Measurements from ENCODE around the gene ACKR3. TPM values are rescaled to one million over a fixed set of nuclear protein-coding genes. Genes with fewer than 3 reads are reported as not detected.
A peak's percentile ranks its signal among the peaks of the same experiment; 100 is the strongest.

ACKR3 gene
- total and polyA plus RNA-seq, 4 experiments from 2014 or later: 3.7 to 4.5 (median 4.2) TPM

- Histone ChIP-seq H3K36me3 (ENCODE audit: insufficient read depth, low read length) (no peaks in the 10 kb centered on the region), H3K4me3 (ENCODE audit: low read length in 2 of 2) (no peak overlapping the region), H3K9me3 (ENCODE audit: control insufficient read depth in 1 of 2, low read length in 2 of 2) (no peaks in the 10 kb centered on the region), H3K4me1 (ENCODE audit: insufficient read depth, low read length) (no peaks in the 10 kb centered on the region), H3K27ac (ENCODE audit: low read depth, low read length) (no peak overlapping the region), H3K27me3 (ENCODE audit: insufficient read depth, low read length) (no peaks in the 10 kb centered on the region)
- H3K9me3 Mint-ChIP-seq: peaks cover 0 to 2% (median 0%) of the 10 kb centered on the region in 8 donors
- intact Hi-C loops (cut with micrococcal nuclease): no loop called here
- ChIA-PET CTCF (ENCODE audit: partially characterized antibody) (no interaction called here), POLR2A (ENCODE audit: partially characterized antibody) (no interaction called here)
- DNase-seq: no peak
- no peaks in the 10 kb centered on the region for H3K4me1 Mint-ChIP-seq
- H3K27me3 Mint-ChIP-seq: peaks cover 0 to 3% of the 10 kb centered on the region in 2 donors
- no peaks in the 10 kb centered on the region for H3K36me3 Mint-ChIP-seq
- no peak overlapping the region for H3K4me3 Mint-ChIP-seq
- peak overlapping the region in 1 of 7 donors; percentile 54 for H3K27ac Mint-ChIP-seq
Observed at GRCh38 chr2:236628256-236628901, 58.8 kb downstream of the ACKR3 start.

GRCh38 chr2:236628981-236629605, 59.5 kb downstream of the ACKR3 start:
- CTCF ChIA-PET (ENCODE audit: partially characterized antibody): no interaction called here
- POLR2A ChIA-PET (ENCODE audit: partially characterized antibody): no interaction called here
- Mint-ChIP-seq H3K27ac (no peak overlapping the region), H3K4me3 (no peak overlapping the region), H3K27me3 (peaks cover 0 to 3% of the 10 kb centered on the region in 2 donors), H3K9me3 (peaks cover 0 to 2% (median 0%) of the 10 kb centered on the region in 8 donors), H3K36me3 (no peaks in the 10 kb centered on the region), H3K4me1 (no peaks in the 10 kb centered on the region)
- H3K4me3 ChIP-seq (ENCODE audit: low read length in 2 of 2): no peak overlapping the region
- no peak overlapping the region for H3K27ac ChIP-seq (ENCODE audit: low read depth, low read length)
- H3K27me3 ChIP-seq (ENCODE audit: insufficient read depth, low read length): no peaks in the 10 kb centered on the region
- no peak for DNase-seq
- no peaks in the 10 kb centered on the region for H3K9me3 ChIP-seq (ENCODE audit: control insufficient read depth in 1 of 2, low read length in 2 of 2)
- H3K4me1 ChIP-seq (ENCODE audit: insufficient read depth, low read length): no peaks in the 10 kb centered on the region
- H3K36me3 ChIP-seq (ENCODE audit: insufficient read depth, low read length): no peaks in the 10 kb centered on the region
- intact Hi-C loops (cut with micrococcal nuclease): no loop called here

- CTCF ChIA-PET (ENCODE audit: partially characterized antibody): no interaction called here
- Histone ChIP-seq H3K9me3 (ENCODE audit: control insufficient read depth in 1 of 2, low read length in 2 of 2) (no peaks in the 10 kb centered on the region), H3K36me3 (ENCODE audit: insufficient read depth, low read length) (no peaks in the 10 kb centered on the region), H3K4me1 (ENCODE audit: insufficient read depth, low read length) (no peaks in the 10 kb centered on the region), H3K27me3 (ENCODE audit: insufficient read depth, low read length) (no peaks in the 10 kb centered on the region), H3K4me3 (ENCODE audit: low read length in 2 of 2) (no peak overlapping the region), H3K27ac (ENCODE audit: low read depth, low read length) (no peak overlapping the region)
- no peak for DNase-seq
- Mint-ChIP-seq H3K27ac (no peak overlapping the region), H3K36me3 (no peaks in the 10 kb centered on the region), H3K4me3 (no peak overlapping the region), H3K4me1 (no peaks in the 10 kb centered on the region), H3K27me3 (peaks cover 0 to 3% of the 10 kb centered on the region in 2 donors), H3K9me3 (peaks cover 0 to 2% (median 0%) of the 10 kb centered on the region in 8 donors)
- POLR2A ChIA-PET (ENCODE audit: partially characterized antibody): interaction anchor here (0.6 kb wide), 1 partner anchor 1373 kb away, joined by 3 read pairs; no protein-coding TSS in a partner anchor
- intact Hi-C loops (cut with micrococcal nuclease): no loop called here
Observed at GRCh38 chr2:236629961-236630872, 60.6 kb downstream of the ACKR3 start.

GRCh38 chr2:236631281-236631855, 61.7 kb downstream of the ACKR3 start:
- Histone ChIP-seq H3K4me1 (ENCODE audit: insufficient read depth, low read length) (no peaks in the 10 kb centered on the region), H3K36me3 (ENCODE audit: insufficient read depth, low read length) (no peaks in the 10 kb centered on the region), H3K27ac (ENCODE audit: low read depth, low read length) (no peak overlapping the region), H3K27me3 (ENCODE audit: insufficient read depth, low read length) (no peaks in the 10 kb centered on the region), H3K9me3 (ENCODE audit: control insufficient read depth in 1 of 2, low read length in 2 of 2) (no peaks in the 10 kb centered on the region), H3K4me3 (ENCODE audit: low read length in 2 of 2) (no peak overlapping the region)
- H3K4me1 Mint-ChIP-seq: no peaks in the 10 kb centered on the region
- intact Hi-C loops (cut with micrococcal nuclease): no loop called here
- no peaks in the 10 kb centered on the region for H3K36me3 Mint-ChIP-seq
- peaks cover 0 to 3% of the 10 kb centered on the region in 2 donors for H3K27me3 Mint-ChIP-seq
- H3K4me3 Mint-ChIP-seq: no peak overlapping the region
- no peak overlapping the region for H3K27ac Mint-ChIP-seq
- POLR2A ChIA-PET (ENCODE audit: partially characterized antibody): no interaction called here
- H3K9me3 Mint-ChIP-seq: peaks cover 0 to 2% (median 0%) of the 10 kb centered on the region in 8 donors
- DNase-seq: no peak
- CTCF ChIA-PET (ENCODE audit: partially characterized antibody): no interaction called here

GRCh38 chr2:236631856-236632291, 62.2 kb downstream of the ACKR3 start:
- no peaks in the 10 kb centered on the region for H3K4me1 Mint-ChIP-seq
- Histone ChIP-seq H3K36me3 (ENCODE audit: insufficient read depth, low read length) (no peaks in the 10 kb centered on the region), H3K27me3 (ENCODE audit: insufficient read depth, low read length) (no peaks in the 10 kb centered on the region), H3K27ac (ENCODE audit: low read depth, low read length) (no peak overlapping the region), H3K9me3 (ENCODE audit: control insufficient read depth in 1 of 2, low read length in 2 of 2) (no peaks in the 10 kb centered on the region), H3K4me3 (ENCODE audit: low read length in 2 of 2) (no peak overlapping the region), H3K4me1 (ENCODE audit: insufficient read depth, low read length) (no peaks in the 10 kb centered on the region)
- H3K4me3 Mint-ChIP-seq: no peak overlapping the region
- peaks cover 0 to 2% (median 0%) of the 10 kb centered on the region in 8 donors for H3K9me3 Mint-ChIP-seq
- POLR2A ChIA-PET (ENCODE audit: partially characterized antibody): no interaction called here
- intact Hi-C loops (cut with micrococcal nuclease): no loop called here
- H3K36me3 Mint-ChIP-seq: no peaks in the 10 kb centered on the region
- H3K27ac Mint-ChIP-seq: no peak overlapping the region
- CTCF ChIA-PET (ENCODE audit: partially characterized antibody): no interaction called here
- peaks cover 0 to 6% of the 10 kb centered on the region in 2 donors for H3K27me3 Mint-ChIP-seq
- no peak for DNase-seq

Data from CD4-positive, alpha-beta memory T cell (primary cell).